H1 (cell line): ENCODE data around the gene DHX29. TPM values are rescaled to one million over a fixed set of nuclear protein-coding genes. Genes with fewer than 3 reads are reported as not detected.

ENCODE experiments used
- CTCF ChIA-PET: fragments of 300-600 bp; sonication (Branson Sonifier 250); formaldehyde crosslinking; loops from one replicate; lab custom pipeline; 2021; ENCODE audit not compliant: partially characterized antibody; lab: Charles Lee
- POLR2A ChIA-PET: fragments of 300-600 bp; sonication (Branson Sonifier 250); formaldehyde crosslinking; loops from one replicate; lab custom pipeline; 2021; ENCODE audit warnings: inconsistent platforms; ENCODE audit not compliant: partially characterized antibody; lab: Charles Lee
- DNase-seq, 2 experiments: peaks; one replicate each; pipeline versions ENCODE4 v3.0.0 to v3.0.0-alpha.2; 2010 to 2022; ENCODE audit warnings: low spot score in 2 of 2, low read depth in 1 of 2, mixed read lengths in 1 of 2
- FAIRE-seq: peaks from 2 replicates; lab custom pipeline; 2011; peaks lifted over from hg19 to GRCh38; lab: Jason Lieb, UNC
- H2AFZ ChIP-seq: 2 replicates; pipeline ENCODE4 v1.8.1; 2012; ENCODE audit warnings: low read length, inconsistent platforms
- H2AK5ac ChIP-seq: 2 replicates; pipeline ENCODE4 v1.6.1; 2013; ENCODE audit warnings: low read depth, low read length
- H2BK120ac ChIP-seq: replicated peaks from 2 replicates; pipeline ENCODE3; 2013; ENCODE audit warnings: low read depth, low read length, inconsistent platforms
- H2BK12ac ChIP-seq: 2 replicates; pipeline ENCODE4 v1.6.1; 2013; ENCODE audit warnings: low read depth, low read length
- H2BK15ac ChIP-seq: 2 replicates; pipeline ENCODE4 v1.6.1; 2013; ENCODE audit warnings: low read length
- H2BK20ac ChIP-seq: 2 replicates; pipeline ENCODE4 v1.6.1; 2013; ENCODE audit warnings: low read length
- H2BK5ac ChIP-seq: 2 replicates; pipeline ENCODE4 v1.6.1; 2013; ENCODE audit warnings: low read depth, low read length
- H3K14ac ChIP-seq: 2 replicates; pipeline ENCODE4 v1.6.1; 2013; ENCODE audit warnings: inconsistent platforms; ENCODE audit not compliant: insufficient read length
- H3K18ac ChIP-seq: 2 replicates; pipeline ENCODE4 v1.6.1; 2013; ENCODE audit warnings: low read length; ENCODE audit errors: extremely low read depth
- H3K23ac ChIP-seq: 2 replicates; pipeline ENCODE4 v1.6.1; 2013; ENCODE audit warnings: inconsistent platforms; ENCODE audit not compliant: insufficient read length
- H3K23me2 ChIP-seq: 2 replicates; pipeline ENCODE4 v1.6.1; 2013; ENCODE audit warnings: low read depth, low read length
- H3K27ac ChIP-seq: 2 replicates; pipeline ENCODE4 v1.6.1; 2011; ENCODE audit warnings: low read depth, low read length, inconsistent platforms
- H3K27me3 ChIP-seq, 4 experiments: replicated peaks in 1 of 4; 1 replicate in 1 of 4; 2 replicates in 3 of 4; pipeline versions ENCODE4 v1.6.1 to v1.8.1; 2011 to 2013; ENCODE audit warnings: low read length in 3 of 4, mild to moderate bottlenecking in 3 of 4, inconsistent platforms in 2 of 4, mixed read lengths in 2 of 4, moderate library complexity in 1 of 4; ENCODE audit not compliant: control insufficient read depth in 3 of 4, insufficient read depth in 3 of 4; ENCODE audit errors: extremely low read depth in 1 of 4
- H3K36me3 ChIP-seq, 4 experiments: 2 replicates each; pipeline versions ENCODE4 v1.6.1 to v1.8.1; 2011 to 2013; ENCODE audit warnings: mild to moderate bottlenecking in 4 of 4, low read length in 3 of 4, moderate library complexity in 2 of 4, control low read depth in 1 of 4, inconsistent platforms in 1 of 4; ENCODE audit not compliant: insufficient read depth in 4 of 4, control insufficient read depth in 2 of 4
- H3K4ac ChIP-seq: replicated peaks from 2 replicates; pipeline ENCODE3; 2013; ENCODE audit warnings: low read length, low read depth, mixed read lengths, inconsistent platforms; ENCODE audit not compliant: insufficient read length
- H3K4me1 ChIP-seq, 4 experiments: replicated peaks in 1 of 4; 1 replicate in 1 of 4; 2 replicates in 3 of 4; pipeline versions ENCODE4 v1.6.1 to v1.8.1; 2011 to 2013; ENCODE audit warnings: low read length in 3 of 4, inconsistent platforms in 2 of 4, mixed read lengths in 1 of 4; ENCODE audit not compliant: insufficient read depth in 4 of 4, control insufficient read depth in 3 of 4
- H3K4me2 ChIP-seq, 2 experiments: 2 replicates each; pipeline versions ENCODE4 v1.6.1 to v1.8.1; 2011 to 2013; ENCODE audit warnings: low read depth in 2 of 2, low read length in 2 of 2, control low read depth in 1 of 2, inconsistent platforms in 1 of 2, mild to moderate bottlenecking in 1 of 2; ENCODE audit not compliant: insufficient read depth in 1 of 2
- H3K4me3 ChIP-seq, 4 experiments: fragments of 200-600, 300-600 bp in 1 of 4; sonication (generic), shearing (Covaris generic), sonication (Bioruptor Twin) in 1 of 4; 2 replicates each; pipeline versions ENCODE4 v1.5.1 to v1.8.1; 2011 to 2016; ENCODE audit warnings: low read length in 4 of 4, low read depth in 3 of 4, control low read depth in 2 of 4, inconsistent platforms in 2 of 4, mild to moderate bottlenecking in 2 of 4, mixed read lengths in 1 of 4, moderate library complexity in 1 of 4; ENCODE audit not compliant: insufficient read depth in 2 of 4; ENCODE audit errors: extremely low read depth in 1 of 4
- H3K56ac ChIP-seq: replicated peaks from 2 replicates; pipeline ENCODE3; 2013; ENCODE audit warnings: low read depth, mild to moderate bottlenecking, mixed read lengths, low read length, inconsistent platforms; ENCODE audit not compliant: insufficient read length
- H3K79me1 ChIP-seq: 2 replicates; pipeline ENCODE4 v1.6.1; 2013; ENCODE audit warnings: low read depth, low read length, control low read depth
- H3K79me2 ChIP-seq, 2 experiments: 2 replicates each; pipeline versions ENCODE4 v1.6.1 to v1.8.1; 2012 to 2013; ENCODE audit warnings: low read length in 2 of 2, mild to moderate bottlenecking in 2 of 2, inconsistent platforms in 1 of 2; ENCODE audit not compliant: insufficient read depth in 2 of 2, control insufficient read depth in 1 of 2
- H3K9ac ChIP-seq, 4 experiments: replicated peaks in 1 of 4; 1 replicate in 1 of 4; 2 replicates in 3 of 4; pipeline versions ENCODE4 v1.6.1 to v1.8.1; 2011 to 2013; ENCODE audit warnings: low read depth in 3 of 4, low read length in 3 of 4, control low read depth in 2 of 4, mild to moderate bottlenecking in 2 of 4, moderate library complexity in 2 of 4, inconsistent platforms in 1 of 4; ENCODE audit errors: extremely low read depth in 1 of 4
- H3K9me3 ChIP-seq, 2 experiments: 2 replicates each; pipeline versions ENCODE4 v1.6.1 to v1.8.1; 2012 to 2013; ENCODE audit warnings: mild to moderate bottlenecking in 2 of 2, moderate library complexity in 2 of 2, control low read depth in 1 of 2, inconsistent platforms in 1 of 2, low read depth in 1 of 2, low read length in 1 of 2, mixed read lengths in 1 of 2; ENCODE audit not compliant: insufficient read depth in 2 of 2
- H4K20me1 ChIP-seq, 2 experiments: replicated peaks in 1 of 2; 2 replicates each; pipeline versions ENCODE3 to v1.8.1; 2011 to 2013; ENCODE audit warnings: inconsistent platforms in 2 of 2, low read length in 2 of 2, mild to moderate bottlenecking in 1 of 2; ENCODE audit not compliant: insufficient read depth in 2 of 2, control insufficient read depth in 1 of 2
- H4K5ac ChIP-seq: 2 replicates; pipeline ENCODE4 v1.6.1; 2013; ENCODE audit warnings: low read length, low read depth, mixed read lengths, inconsistent platforms; ENCODE audit not compliant: insufficient read length
- H4K8ac ChIP-seq: 2 replicates; pipeline ENCODE4 v1.8.0; 2013; ENCODE audit warnings: mild to moderate bottlenecking, moderate library complexity, low read length, inconsistent platforms; ENCODE audit not compliant: insufficient read depth; ENCODE audit errors: extremely low read depth
- H4K91ac ChIP-seq: replicated peaks from 2 replicates; pipeline ENCODE3; 2013; ENCODE audit warnings: low read length, mixed read lengths, inconsistent platforms; ENCODE audit not compliant: insufficient read length
- KDM1A ChIP-seq: fragments of 200-600, 300-600 bp; sonication (generic); IDR thresholded peaks from 2 replicates; pipeline ENCODE4 v1.7.1; 2016; ENCODE audit warnings: mild to moderate bottlenecking, low read length, borderline replicate concordance
- NANOG ChIP-seq: IDR thresholded peaks from 2 replicates; pipeline ENCODE4 v1.6.1; 2011; ENCODE audit warnings: low read length, low read depth, mild to moderate bottlenecking, inconsistent platforms; ENCODE audit not compliant: insufficient read depth, poor library complexity, severe bottlenecking
- RAD21 ChIP-seq, 2 experiments: IDR thresholded peaks in 1 of 2; conservative IDR thresholded peaks in 1 of 2; 2 replicates each; pipeline ENCODE4 v1.6.1; 2011; ENCODE audit warnings: low read depth in 2 of 2, low read length in 2 of 2, improper control_type of control experiment in 1 of 2, inconsistent platforms in 1 of 2, mild to moderate bottlenecking in 1 of 2, moderate library complexity in 1 of 2
- SUZ12 ChIP-seq: fragments of 200-600 bp; sonication (generic); IDR thresholded peaks from 2 replicates; pipeline ENCODE4 v1.6.1; 2012; ENCODE audit warnings: mild to moderate bottlenecking, inconsistent platforms, low read length, moderate library complexity, mixed read lengths
- WGBS, 2 experiments: shearing (Covaris generic) in 1 of 2; methylation state at CpG; one replicate each; pipeline versions ENCODE4 v1.1.6 to v1.1.7; 2013 to 2015; ENCODE audit warnings: low lambda C conversion rate in 2 of 2, mixed read lengths in 2 of 2, inconsistent platforms in 1 of 2, low coverage in 1 of 2, missing lambda C conversion rate in 1 of 2; ENCODE audit not compliant: insufficient replicate concordance in 2 of 2, insufficient coverage in 1 of 2, insufficient read length in 1 of 2; ENCODE audit errors: extremely low coverage in 1 of 2, missing lambda C conversion rate in 1 of 2; 5-methylcytosine and 5-hydroxymethylcytosine counted together
- long read RNA-seq, 2 experiments: library from RNA in 1 of 2; library from capped mRNA in 1 of 2; stranded (forward); transcript quantifications; one replicate each; pipeline ENCODE4 v2.0.0, GENCODE V29; 2021; ENCODE audit warnings: inconsistent platforms in 1 of 2
- polyA minus RNA-seq, 3 experiments: library from RNA; depleted of rRNA, polyadenylated mRNA; stranded (reverse); fragments of >200 nt; gene quantifications; 1 replicate in 2 of 3; 2 replicates in 1 of 3; pipeline ENCODE4 v1.2.3, GENCODE V29; 2011
- polyA plus RNA-seq, 7 experiments: library from polyadenylated mRNA; depleted of rRNA in 3 of 7; stranded (reverse) in 5 of 7; unstranded in 2 of 7; fragments of >200 nt in 5 of 7; fragments of 200-250 nt in 2 of 7; gene quantifications; 1 replicate in 5 of 7; 2 replicates in 1 of 7; 4 replicates in 1 of 7; pipeline versions ENCODE4 v1.2.1 to v1.2.3, GENCODE V29; 2011 to 2013; ENCODE audit warnings: missing spikeins in 2 of 7, mixed read lengths in 2 of 7
- total RNA-seq: library from RNA; stranded (reverse); fragmentation: NEBNext Ultra II Directional; extraction: Animal tissue kit (Norgen Biotek cat#: 25700); gene quantifications from 2 replicates; pipeline ENCODE4 v1.2.1, GENCODE V29; 2021
- TF ChIP-seq, protein P1 (sequence below): IDR thresholded peaks from 2 replicates; pipeline ENCODE4 v1.6.1; 2011; ENCODE audit warnings: low read length, improper control_type of control experiment

Gene DHX29
- total RNA-seq (32.1 and 33.0 TPM in 2 replicates), polyA plus RNA-seq (2011; rRNA removed) (2.5 and 3.4 TPM in 2 replicates), polyA minus RNA-seq (2011; rRNA and poly(A)+ RNA removed) (4.6 and 7.0 TPM in 2 replicates)
- 4.9 TPM for polyA plus RNA-seq (2011; cell fraction: cytosol; rRNA removed)
- 2.6 TPM for polyA plus RNA-seq (2011; cell fraction: nucleus; rRNA removed)
- 12.7 to 23.5 TPM (median 15.5 TPM) in 4 replicates for polyA plus RNA-seq (2012, experiment 1 of 2)
- 1.2 TPM for polyA plus RNA-seq (2012, experiment 2 of 2)
- polyA plus RNA-seq (2013, experiment 1 of 2) = 22.8 TPM
- polyA plus RNA-seq (2013, experiment 2 of 2) = 22.9 TPM
- 6.7 TPM for polyA minus RNA-seq (2011; cell fraction: cytosol; rRNA and poly(A)+ RNA removed)
- polyA minus RNA-seq (2011; cell fraction: nucleus; rRNA and poly(A)+ RNA removed) = 6.6 TPM
- long read RNA-seq, experiment 1, full-length matches to known transcripts = 6 of 31 reads
- long read RNA-seq, experiment 1, partial matches to known transcripts = 22 of 31 reads
- long read RNA-seq, experiment 1, other reads (novel, unspliced or antisense) = 3 of 31 reads
- long read RNA-seq, experiment 2, full-length matches to known transcripts = 2 of 11 reads
- long read RNA-seq, experiment 2, partial matches to known transcripts = 9 of 11 reads
- long read RNA-seq, experiment 2, other reads (novel, unspliced or antisense) = 0 of 11 reads

GRCh38 chr5:55307383-55308253, at the start of gene DHX29, which contains the start of gene MTREX:
TSS of gene DHX29 (minus strand) at chr5:55307694. CDS start at chr5:55307573, 121 bp downstream.
TSS of gene MTREX (plus strand) at chr5:55307989. CDS start at chr5:55308014, 25 bp downstream.
- H3K27me3 ChIP-seq = no peaks in the 10 kb centered on the region
- H2AFZ ChIP-seq = peak within 1 kb of the TSS; percentile 66
- H3K14ac ChIP-seq = no peak within 1 kb of the TSS
- no peak within 1 kb of the TSS for H4K91ac ChIP-seq
- peaks cover 6% of the 10 kb centered on the region for H3K79me1 ChIP-seq
- peak within 1 kb of the TSS; percentile 80 to 96 (median 94) for H3K9ac ChIP-seq
- POLR2A ChIA-PET = interaction anchor here (0.7 to 1.8 kb wide), 10 partner anchors 9 to 407 kb away, joined by 3 to 8 read pairs (median 3); partner anchors contain the start of gene CCNO
- H2BK5ac ChIP-seq = peak within 1 kb of the TSS; percentile 88
- H3K4me1 ChIP-seq = peaks cover 0 to 2% (median 2%) of the 10 kb centered on the region in 4 experiments; a peak in 4 of 7 replicates
- H2BK20ac ChIP-seq = no peak within 1 kb of the TSS
- 2% methylated on average over 59 of the region's 62 CpGs; no CpG with 5 or more reads in 1 of the 2 experiments for WGBS, 2 experiments
- peak within 1 kb of the TSS; percentile 72 to 92 for H3K4me2 ChIP-seq
- peaks cover 0 to 4% (median 0%) of the 10 kb centered on the region in 4 experiments; a peak in 1 of 8 replicates for H3K36me3 ChIP-seq
- no peak within 1 kb of the TSS for H3K23ac ChIP-seq
- peaks cover 18 to 86% of the 10 kb centered on the region in 2 experiments for H3K79me2 ChIP-seq
- CTCF ChIA-PET = interaction anchor here (0.5 to 1.0 kb wide), 3 partner anchors 20 to 900 kb away, joined by 3 read pairs; no protein-coding TSS in a partner anchor
- H4K5ac ChIP-seq = peak within 1 kb of the TSS; percentile 88
- peak within 1 kb of the TSS; percentile 90 for H3K27ac ChIP-seq
- H4K20me1 ChIP-seq = peaks cover 0 to 4% of the 10 kb centered on the region in 2 experiments
- H2AK5ac ChIP-seq = no peak within 1 kb of the TSS
- H2BK15ac ChIP-seq = no peak within 1 kb of the TSS
- peaks cover 6% of the 10 kb centered on the region for H3K23me2 ChIP-seq
- peak within 1 kb of the TSS; percentile 69; the same call in 1 of the 2 replicates for H2BK12ac ChIP-seq
- peak within 1 kb of the TSS; percentile 75; the same call in 1 of the 2 replicates for H3K18ac ChIP-seq
- peak within 1 kb of the TSS; percentile 95 for H3K56ac ChIP-seq
- H4K8ac ChIP-seq = peak within 1 kb of the TSS; percentile 51
- H3K9me3 ChIP-seq = no peaks in the 10 kb centered on the region
- FAIRE-seq (no peak), DNase-seq (peak; percentile 59 to 93)
- H2BK120ac ChIP-seq = no peak within 1 kb of the TSS
- H3K4ac ChIP-seq = no peak within 1 kb of the TSS
- H3K4me3 ChIP-seq = peak within 1 kb of the TSS; percentile 79 to 88 (median 85)
- no peak for TF ChIP-seq SUZ12
- no peak for TF ChIP-seq KDM1A
- TF ChIP-seq RAD21 (IDR thresholded peaks at IDR 0.05 in 1 of 2, conservative IDR thresholded peaks at IDR 0.05 in 1 of 2; ENCODE audit: low read depth in 2 of 2, low read length in 2 of 2) = no peak
- no peak for TF ChIP-seq NANOG
- TF ChIP-seq, protein P1, sequence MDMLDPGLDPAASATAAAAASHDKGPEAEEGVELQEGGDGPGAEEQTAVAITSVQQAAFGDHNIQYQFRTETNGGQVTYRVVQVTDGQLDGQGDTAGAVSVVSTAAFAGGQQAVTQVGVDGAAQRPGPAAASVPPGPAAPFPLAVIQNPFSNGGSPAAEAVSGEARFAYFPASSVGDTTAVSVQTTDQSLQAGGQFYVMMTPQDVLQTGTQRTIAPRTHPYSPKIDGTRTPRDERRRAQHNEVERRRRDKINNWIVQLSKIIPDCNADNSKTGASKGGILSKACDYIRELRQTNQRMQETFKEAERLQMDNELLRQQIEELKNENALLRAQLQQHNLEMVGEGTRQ = 0 out of 2 replicates have a peak, but pooled peaks have one; percentile 27
